ENCODE measurements around the gene KNDC1.
"Not testable (repeated sequence)": the region's sequence is repeated elsewhere in the genome, so short reads cannot be mapped to it uniquely, and the experiment has no call there.

KNDC1 gene

GRCh38 chr10:133263674-133264073 is 103.7 kb downstream of the KNDC1 start:
- no peak overlapping the region for H3K27ac ChIP-seq
- peak overlapping the region; percentile 34 to 91 (median 78); a peak in 20 of 22 replicates for H3K4me2 ChIP-seq
- peaks cover 50 to 71% (median 56%) of the 10 kb centered on the region in 10 experiments for H3K4me1 ChIP-seq
- peaks cover 0 to 14% (median 0%) of the 10 kb centered on the region in 11 experiments; a peak in 6 of 22 replicates for H3K36me3 ChIP-seq
- TF ChIP-seq Cebpa-rat (IDR thresholded peaks at IDR 0.05) = no peak
- no peaks in the 10 kb centered on the region for H3K9me3 ChIP-seq (replicated peaks in 1 of 11)
- peaks cover 0 to 14% (median 0%) of the 10 kb centered on the region in 11 experiments; a peak in 6 of 22 replicates for H4K20me1 ChIP-seq
- H3K4me3 ChIP-seq = no peak overlapping the region
- peak overlapping the region in 1 of 11 experiments; percentile 10; a peak in 1 of 22 replicates for H3K9ac ChIP-seq
- H3K27me3 ChIP-seq = peaks cover 0 to 19% (median 6%) of the 10 kb centered on the region in 11 experiments; a peak in 10 of 22 replicates

- TF ChIP-seq Cebpa-rat (IDR thresholded peaks at IDR 0.05) = no peak
- Histone ChIP-seq H3K36me3 (peaks cover 0 to 22% (median 0%) of the 10 kb centered on the region in 11 experiments; a peak in 7 of 22 replicates), H3K4me3 (no peak overlapping the region), H3K9ac (no peak overlapping the region), H3K4me1 (peaks cover 50 to 65% (median 57%) of the 10 kb centered on the region in 10 experiments), H3K27ac (no peak overlapping the region), H4K20me1 (peaks cover 0 to 16% (median 0%) of the 10 kb centered on the region in 11 experiments; a peak in 7 of 22 replicates), H3K4me2 (peak overlapping the region; percentile 9 to 91 (median 78); a peak in 19 of 22 replicates), H3K27me3 (peaks cover 0 to 19% (median 6%) of the 10 kb centered on the region in 11 experiments; a peak in 9 of 22 replicates), H3K9me3 (replicated peaks in 1 of 11) (no peaks in the 10 kb centered on the region)
Measured at GRCh38 chr10:133264461-133264860, 104.4 kb downstream of the KNDC1 start.

GRCh38 chr10:133265052-133265451 is 105.0 kb downstream of the KNDC1 start:
- not testable (repeated sequence) for H3K4me3 ChIP-seq; H3K27ac ChIP-seq; H3K9me3 ChIP-seq (replicated peaks in 1 of 11); H3K9ac ChIP-seq
- peaks cover 0 to 19% (median 6%) of the 10 kb centered on the region in 11 experiments; a peak in 9 of 22 replicates for H3K27me3 ChIP-seq
- H3K4me1 ChIP-seq = peaks cover 50 to 65% (median 54%) of the 10 kb centered on the region in 10 experiments
- H3K4me2 ChIP-seq = peak overlapping the region in 5 of 11 experiments; percentile 75 to 83 (median 78); a peak in 10 of 22 replicates
- H3K36me3 ChIP-seq = peaks cover 0 to 28% (median 0%) of the 10 kb centered on the region in 11 experiments; a peak in 8 of 22 replicates
- H4K20me1 ChIP-seq = peaks cover 0 to 22% (median 0%) of the 10 kb centered on the region in 11 experiments; a peak in 8 of 22 replicates

- TF ChIP-seq Cebpa-rat (IDR thresholded peaks at IDR 0.05) = no peak
- H3K4me3 ChIP-seq = no peak overlapping the region
- peaks cover 0 to 14% (median 6%) of the 10 kb centered on the region in 11 experiments; a peak in 9 of 22 replicates for H3K27me3 ChIP-seq
- peaks cover 0 to 40% (median 0%) of the 10 kb centered on the region in 11 experiments; a peak in 9 of 22 replicates for H3K36me3 ChIP-seq
- peaks cover 42 to 60% (median 46%) of the 10 kb centered on the region in 10 experiments for H3K4me1 ChIP-seq
- no peak overlapping the region for H3K27ac ChIP-seq
- H3K4me2 ChIP-seq = peak overlapping the region in 3 of 11 experiments; percentile 19 to 83 (median 78); a peak in 4 of 22 replicates
- H4K20me1 ChIP-seq = peaks cover 0 to 34% (median 0%) of the 10 kb centered on the region in 11 experiments; a peak in 7 of 22 replicates
- no peaks in the 10 kb centered on the region for H3K9me3 ChIP-seq (replicated peaks in 1 of 11)
- peak overlapping the region in 1 of 11 experiments; percentile 18; a peak in 1 of 22 replicates for H3K9ac ChIP-seq
Measured at GRCh38 chr10:133266056-133266795, 106.2 kb downstream of the KNDC1 start.

- no peak overlapping the region for H3K9ac ChIP-seq
- peaks cover 37 to 54% (median 40%) of the 10 kb centered on the region in 10 experiments for H3K4me1 ChIP-seq
- peaks cover 0 to 48% (median 0%) of the 10 kb centered on the region in 11 experiments; a peak in 9 of 22 replicates for H3K36me3 ChIP-seq
- H3K27me3 ChIP-seq = peaks cover 0 to 14% (median 6%) of the 10 kb centered on the region in 11 experiments; a peak in 9 of 22 replicates
- H3K4me2 ChIP-seq = no peak overlapping the region
- no peaks in the 10 kb centered on the region for H3K9me3 ChIP-seq (replicated peaks in 1 of 11)
- no peak overlapping the region for H3K4me3 ChIP-seq
- TF ChIP-seq Cebpa-rat (IDR thresholded peaks at IDR 0.05) = no peak
- H3K27ac ChIP-seq = 0 out of 22 replicates have a peak overlapping the region, but pooled peaks of 1 of the 11 experiments have one; percentile 4
- H4K20me1 ChIP-seq = peaks cover 0 to 41% (median 0%) of the 10 kb centered on the region in 11 experiments; a peak in 7 of 22 replicates
Measured at GRCh38 chr10:133267293-133267692, 107.3 kb downstream of the KNDC1 start.

- peaks cover 0 to 44% (median 0%) of the 10 kb centered on the region in 11 experiments; a peak in 7 of 22 replicates for H4K20me1 ChIP-seq
- TF ChIP-seq Cebpa-rat (IDR thresholded peaks at IDR 0.05) = no peak
- peaks cover 32 to 49% (median 35%) of the 10 kb centered on the region in 10 experiments for H3K4me1 ChIP-seq
- H3K36me3 ChIP-seq = peaks cover 0 to 49% (median 0%) of the 10 kb centered on the region in 11 experiments; a peak in 9 of 22 replicates
- peak overlapping the region in 1 of 11 experiments; percentile 7; a peak in 1 of 22 replicates for H3K9ac ChIP-seq
- H3K27me3 ChIP-seq = peaks cover 0 to 10% (median 5%) of the 10 kb centered on the region in 11 experiments; a peak in 7 of 22 replicates
- no peak overlapping the region for H3K4me2 ChIP-seq
- H3K9me3 ChIP-seq (replicated peaks in 1 of 11) = no peaks in the 10 kb centered on the region
- H3K27ac ChIP-seq = no peak overlapping the region
- no peak overlapping the region for H3K4me3 ChIP-seq
Measured at GRCh38 chr10:133267829-133268228, 107.8 kb downstream of the KNDC1 start.

- Histone ChIP-seq H3K4me3 (no peak overlapping the region), H3K27ac (no peak overlapping the region), H3K36me3 (peaks cover 0 to 55% (median 0%) of the 10 kb centered on the region in 11 experiments; a peak in 9 of 22 replicates), H3K4me1 (peaks cover 25 to 49% (median 28%) of the 10 kb centered on the region in 10 experiments), H3K9ac (0 out of 22 replicates have a peak overlapping the region, but pooled peaks of 1 of the 11 experiments have one; percentile 2), H3K9me3 (replicated peaks in 1 of 11) (no peaks in the 10 kb centered on the region), H3K27me3 (peaks cover 0 to 2% (median 0%) of the 10 kb centered on the region in 11 experiments; a peak in 3 of 22 replicates), H3K4me2 (no peak overlapping the region), H4K20me1 (peaks cover 0 to 51% (median 0%) of the 10 kb centered on the region in 11 experiments; a peak in 7 of 22 replicates)
- no peak for TF ChIP-seq Cebpa-rat (IDR thresholded peaks at IDR 0.05)
Measured at GRCh38 chr10:133268532-133268931, 108.5 kb downstream of the KNDC1 start.

GRCh38 chr10:133269367-133269766 is 109.3 kb downstream of the KNDC1 start:
- H4K20me1 ChIP-seq = peaks cover 0 to 55% (median 0%) of the 10 kb centered on the region in 11 experiments; a peak in 7 of 22 replicates
- H3K27me3 ChIP-seq = no peaks in the 10 kb centered on the region; a peak in 1 of 22 replicates
- H3K4me3 ChIP-seq = no peak overlapping the region
- peak overlapping the region in 1 of 11 experiments; percentile 14; a peak in 1 of 22 replicates for H3K9ac ChIP-seq
- H3K9me3 ChIP-seq (replicated peaks in 1 of 11) = no peaks in the 10 kb centered on the region
- no peak for TF ChIP-seq Cebpa-rat (IDR thresholded peaks at IDR 0.05)
- H3K27ac ChIP-seq = peak overlapping the region in 1 of 11 experiments; percentile 44; a peak in 3 of 22 replicates
- peak overlapping the region in 8 of 11 experiments; percentile 18 to 53 (median 43); a peak in 13 of 22 replicates for H3K4me2 ChIP-seq
- peaks cover 17 to 48% (median 26%) of the 10 kb centered on the region in 10 experiments for H3K4me1 ChIP-seq
- peaks cover 0 to 58% (median 0%) of the 10 kb centered on the region in 11 experiments; a peak in 9 of 22 replicates for H3K36me3 ChIP-seq
